Upper lobe of right lung (tissue), 1 donor: ENCODE data around the gene GLIS1. TPM values are rescaled to one million over a fixed set of nuclear protein-coding genes. Genes with fewer than 3 reads are reported as not detected.

ENCODE experiments used
- ATAC-seq: fragments of 200-7000 bp; cut with Tn5 transposase; one replicate; pipeline ENCODE4 v1.9.1; 2020; ENCODE audit warnings: mild to moderate bottlenecking, moderate library complexity
- DNase-seq: peaks from one replicate; pipeline ENCODE4 v3.0.0-alpha.2; 2020
- H3K27ac ChIP-seq: fragments of 200-600 bp; one replicate; pipeline ENCODE4 v1.8.0; 2022
- H3K27me3 ChIP-seq: fragments of 200-600 bp; one replicate; pipeline ENCODE4 v1.8.0; 2022; ENCODE audit warnings: mild to moderate bottlenecking
- H3K36me3 ChIP-seq: fragments of 200-600 bp; one replicate; pipeline ENCODE4 v1.8.0; 2022
- H3K4me1 ChIP-seq: fragments of 200-600 bp; one replicate; pipeline ENCODE4 v1.8.0; 2022
- H3K4me3 ChIP-seq: fragments of 200-600 bp; one replicate; pipeline ENCODE4 v1.8.0; 2022; ENCODE audit warnings: mild to moderate bottlenecking
- H3K9me3 ChIP-seq: fragments of 200-600 bp; one replicate; pipeline ENCODE4 v1.8.0; 2022
- CTCF ChIP-seq: fragments of 200-600 bp; IDR thresholded peaks from one replicate; pipeline ENCODE4 v1.8.0; 2022; ENCODE audit warnings: antibody characterized with exemption
- intact Hi-C: fragments of 100-400 bp; cut with DNase I; formaldehyde crosslinking; loops from one replicate; pipeline ENCODE4 v1.11.0; 2022
- total RNA-seq: library from RNA; stranded (reverse); fragmentation: NEBNext Ultra II Directional; extraction: Animal tissue kit (Norgen Biotek cat#: 25700); gene quantifications from one replicate; pipeline ENCODE4 v1.2.1, GENCODE V29; 2021
- donor health status: DM: no; HTN: yes; CAD: no; lungs with severe emphysema.

The GLIS1 gene
- total RNA-seq, 1 donor from 2014 or later, result 0.14 TPM

- no peak overlapping the region for H3K4me3 ChIP-seq
- H3K27me3 ChIP-seq, result no peaks in the 10 kb centered on the region
- ATAC-seq (no peak), DNase-seq (no peak)
- H3K4me1 ChIP-seq, result no peaks in the 10 kb centered on the region
- no peaks in the 10 kb centered on the region for H3K36me3 ChIP-seq
- no peaks in the 10 kb centered on the region for H3K9me3 ChIP-seq
- TF ChIP-seq CTCF, result no peak
- intact Hi-C loops, result no loop called here
- no peak overlapping the region for H3K27ac ChIP-seq
Observed at GRCh38 chr1:53536606-53537005, 202.4 kb downstream of the GLIS1 start.

DNA sequence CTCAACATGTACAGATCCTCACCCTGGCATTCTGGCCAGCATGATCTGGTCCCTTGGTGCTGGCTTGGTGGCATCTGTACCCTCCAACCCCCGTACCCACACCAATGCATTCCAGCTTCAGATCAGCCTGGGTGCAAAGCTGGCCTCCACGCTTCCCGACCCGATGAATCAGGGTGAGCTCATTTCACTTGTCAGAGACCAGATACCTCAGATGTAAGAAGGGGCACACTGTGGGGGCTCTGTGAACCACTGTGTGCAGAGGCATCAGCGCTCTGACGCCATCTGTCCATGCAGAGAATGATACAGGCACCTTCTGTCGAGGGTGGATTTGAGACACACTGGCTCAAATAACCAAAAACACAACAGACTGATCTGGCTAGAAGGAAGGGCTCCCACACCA lies 203.1 kb downstream of the GLIS1 start:
- no peak for TF ChIP-seq CTCF
- ATAC-seq, result no peak
- no peak overlapping the region for H3K4me3 ChIP-seq
- no peaks in the 10 kb centered on the region for H3K36me3 ChIP-seq
- H3K27me3 ChIP-seq, result no peaks in the 10 kb centered on the region
- DNase-seq, result no peak
- intact Hi-C loops, result no loop called here
- no peak overlapping the region for H3K27ac ChIP-seq
- H3K4me1 ChIP-seq, result no peaks in the 10 kb centered on the region
- H3K9me3 ChIP-seq, result no peaks in the 10 kb centered on the region

- no peaks in the 10 kb centered on the region for H3K36me3 ChIP-seq
- H3K4me1 ChIP-seq, result no peaks in the 10 kb centered on the region
- intact Hi-C loops, result no loop called here
- no peak overlapping the region for H3K4me3 ChIP-seq
- DNase-seq (no peak), ATAC-seq (no peak)
- no peak overlapping the region for H3K27ac ChIP-seq
- H3K9me3 ChIP-seq, result no peaks in the 10 kb centered on the region
- TF ChIP-seq CTCF, result no peak
- H3K27me3 ChIP-seq, result no peaks in the 10 kb centered on the region
Observed at GRCh38 chr1:53535226-53535625, 203.7 kb downstream of the GLIS1 start.

DNA sequence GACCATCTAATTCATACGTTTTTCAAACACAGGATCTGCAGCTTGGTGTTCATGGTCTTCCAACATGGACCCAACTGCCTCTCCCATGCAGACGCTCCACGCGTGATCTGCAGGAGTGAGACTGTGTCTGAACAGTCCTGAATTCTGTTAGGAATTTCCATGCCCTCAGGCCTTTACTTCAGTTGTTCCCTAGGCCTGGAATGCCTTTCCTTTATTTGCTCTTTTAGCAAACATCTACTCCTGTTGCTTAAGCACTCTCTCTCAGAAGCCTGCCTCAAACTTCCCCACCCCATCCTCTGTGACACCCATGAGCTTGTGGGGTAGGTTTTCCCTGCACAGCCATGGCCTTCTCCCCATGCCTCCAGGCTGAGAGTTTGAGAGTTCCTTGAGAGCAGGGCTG lies 206.1 kb downstream of the GLIS1 start:
- Histone ChIP-seq H3K27me3 (no peaks in the 10 kb centered on the region), H3K4me1 (no peaks in the 10 kb centered on the region), H3K4me3 (no peak overlapping the region), H3K27ac (no peak overlapping the region), H3K36me3 (no peaks in the 10 kb centered on the region), H3K9me3 (no peaks in the 10 kb centered on the region)
- no peak for DNase-seq
- no peak for TF ChIP-seq CTCF
- no peak for ATAC-seq
- intact Hi-C loops, result no loop called here

DNA sequence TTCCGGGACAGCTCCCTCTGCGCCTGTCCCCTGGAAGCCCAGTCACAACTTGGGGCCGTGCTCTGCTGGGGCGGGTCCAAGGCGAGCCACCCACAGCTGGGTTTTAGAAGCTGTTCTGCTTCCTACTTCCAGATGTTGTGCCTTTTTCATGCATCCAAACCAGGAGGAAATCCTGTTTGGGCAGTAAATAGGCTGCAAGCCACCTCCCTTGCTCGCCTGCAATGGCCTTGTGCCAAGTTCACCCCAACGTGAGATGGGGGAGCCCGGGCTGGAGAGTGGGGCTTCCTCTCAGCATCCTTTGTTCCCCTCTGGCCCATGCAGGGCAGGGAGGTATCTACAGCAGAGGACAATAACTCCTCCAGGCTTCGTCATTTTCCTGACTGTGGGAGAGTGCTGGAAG lies 206.6 kb downstream of the GLIS1 start:
- intact Hi-C loops, result no loop called here
- no peak for TF ChIP-seq CTCF
- H3K4me1 ChIP-seq, result no peaks in the 10 kb centered on the region
- no peaks in the 10 kb centered on the region for H3K9me3 ChIP-seq
- H3K27ac ChIP-seq, result no peak overlapping the region
- no peaks in the 10 kb centered on the region for H3K36me3 ChIP-seq
- no peak for DNase-seq
- H3K27me3 ChIP-seq, result no peaks in the 10 kb centered on the region
- H3K4me3 ChIP-seq, result no peak overlapping the region
- no peak for ATAC-seq

DNA sequence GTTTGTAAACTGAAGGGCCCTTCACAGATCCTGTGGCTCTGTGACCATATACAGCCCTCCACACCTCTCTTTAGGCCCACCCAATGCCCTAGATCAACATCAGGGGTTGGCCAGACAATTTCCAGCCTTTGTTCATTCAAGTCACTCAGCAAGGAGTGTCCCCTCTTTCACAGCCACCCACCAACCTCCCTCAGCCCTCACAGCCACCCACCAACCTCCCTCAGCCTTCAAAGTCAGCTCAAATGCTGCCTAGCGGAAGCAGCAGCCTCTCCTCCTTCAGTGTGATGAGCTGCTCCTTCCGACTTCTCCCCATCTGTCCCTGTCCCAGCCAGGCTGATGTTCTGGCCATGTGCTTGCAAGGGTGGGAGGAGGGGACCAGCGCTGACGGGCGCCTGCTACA lies 208.4 kb downstream of the GLIS1 start:
- H3K4me1 ChIP-seq, result peaks cover 13% of the 10 kb centered on the region
- DNase-seq, result no peak
- ATAC-seq, result no peak
- H3K9me3 ChIP-seq, result no peaks in the 10 kb centered on the region
- no peak overlapping the region for H3K27ac ChIP-seq
- TF ChIP-seq CTCF, result no peak
- H3K4me3 ChIP-seq, result no peak overlapping the region
- no peaks in the 10 kb centered on the region for H3K27me3 ChIP-seq
- H3K36me3 ChIP-seq, result no peaks in the 10 kb centered on the region
- intact Hi-C loops, result no loop called here
